Stimulated activated CD4-positive, alpha-beta T cell treated with anti-CD3 and anti-CD28 coated beads, Interleukin-4, amount 100 ng/mL, for 48 hours (primary cell): Measurements from ENCODE around the gene TNNI3K.

Experiments
- DNase-seq, 2 donors: peaks; one replicate each; pipeline ENCODE4 v3.0.0-alpha.2; 2020; ENCODE audit warnings: low read depth in 2 of 2

Gene TNNI3K

GRCh38 chr1:74436078-74436477, 200.9 kb downstream of the TNNI3K start:
- DNase-seq: no peak

- no peak for DNase-seq
These were observed 201.8 kb downstream of the TNNI3K start for GRCh38 chr1:74437035-74437434.

GRCh38 chr1:74452035-74452434, 216.8 kb downstream of the TNNI3K start:
- no peak for DNase-seq

GRCh38 chr1:74453277-74453676, 218.1 kb downstream of the TNNI3K start:
- DNase-seq: no peak

GRCh38 chr1:74455390-74455789, 220.2 kb downstream of the TNNI3K start:
- DNase-seq: no peak

GRCh38 chr1:74457253-74457652, 222.1 kb downstream of the TNNI3K start:
- DNase-seq: no peak

GRCh38 chr1:74463333-74463988, 228.3 kb downstream of the TNNI3K start:
- no peak for DNase-seq

- no peak for DNase-seq
These were observed 228.8 kb downstream of the TNNI3K start for GRCh38 chr1:74464037-74464436.

GRCh38 chr1:74465193-74465681, 230.1 kb downstream of the TNNI3K start:
- DNase-seq: no peak

GRCh38 chr1:74467786-74468377, 232.7 kb downstream of the TNNI3K start:
- no peak for DNase-seq

GRCh38 chr1:74468982-74469603, 233.9 kb downstream of the TNNI3K start:
- DNase-seq: no peak

- no peak for DNase-seq
These were observed 235.1 kb downstream of the TNNI3K start for GRCh38 chr1:74470251-74470650.

- no peak for DNase-seq
These were observed 235.7 kb downstream of the TNNI3K start for GRCh38 chr1:74470936-74471335.

GRCh38 chr1:74471470-74471869, 236.3 kb downstream of the TNNI3K start:
- DNase-seq: no peak

GRCh38 chr1:74474585-74474984, 239.4 kb downstream of the TNNI3K start:
- no peak for DNase-seq

GRCh38 chr1:74478979-74479378, 243.8 kb downstream of the TNNI3K start:
- DNase-seq: no peak

- DNase-seq: no peak
These were observed 244.9 kb downstream of the TNNI3K start for GRCh38 chr1:74480068-74480467.

GRCh38 chr1:74481607-74482006, 246.4 kb downstream of the TNNI3K start:
- DNase-seq: no peak

- no peak for DNase-seq
These were observed 250.4 kb downstream of the TNNI3K start for GRCh38 chr1:74485622-74486021.

GRCh38 chr1:74486036-74486435, 250.8 kb downstream of the TNNI3K start:
- DNase-seq: no peak

GRCh38 chr1:74496669-74497068, 261.5 kb downstream of the TNNI3K start:
- no peak for DNase-seq

- no peak for DNase-seq
These were observed 263.7 kb downstream of the TNNI3K start for GRCh38 chr1:74498901-74499300.

GRCh38 chr1:74502432-74502831, 267.2 kb downstream of the TNNI3K start:
- DNase-seq: no peak
